GM11168 (cell line): ENCODE measurements around the gene PLD5.
"Not testable (repeated sequence)": the region's sequence is repeated elsewhere in the genome, so short reads cannot be mapped to it uniquely, and the experiment has no call there.

Experiments used
- in situ Hi-C: fragments of 300-500 bp; cut with MboI; formaldehyde crosslinking; loops from one replicate; pipeline ENCODE4 v1.12.0; 2022; ENCODE audit warnings: low sequenced_read_pairs; ENCODE audit not compliant: unreplicated experiment

PLD5 gene

DNA sequence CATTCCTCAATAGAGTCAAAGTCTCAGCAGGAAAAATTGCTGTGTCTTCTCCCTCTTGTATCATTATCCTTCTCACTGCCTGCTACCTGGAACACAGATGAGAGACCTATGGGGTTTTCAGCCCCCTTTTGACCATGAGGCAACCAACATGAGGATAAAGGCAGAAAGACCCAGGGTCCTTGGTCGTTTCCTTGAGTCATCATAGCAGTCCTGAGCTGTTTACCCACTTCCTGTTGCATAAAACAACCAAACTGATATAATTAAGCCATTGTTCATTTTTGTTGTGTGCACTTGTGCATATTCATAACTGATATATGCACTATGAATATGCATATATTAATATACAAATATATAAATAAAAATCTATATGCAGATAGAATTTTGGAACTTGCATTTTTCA is 337.3 kb downstream of the PLD5 start:
- in situ Hi-C loops: no loop called here

DNA sequence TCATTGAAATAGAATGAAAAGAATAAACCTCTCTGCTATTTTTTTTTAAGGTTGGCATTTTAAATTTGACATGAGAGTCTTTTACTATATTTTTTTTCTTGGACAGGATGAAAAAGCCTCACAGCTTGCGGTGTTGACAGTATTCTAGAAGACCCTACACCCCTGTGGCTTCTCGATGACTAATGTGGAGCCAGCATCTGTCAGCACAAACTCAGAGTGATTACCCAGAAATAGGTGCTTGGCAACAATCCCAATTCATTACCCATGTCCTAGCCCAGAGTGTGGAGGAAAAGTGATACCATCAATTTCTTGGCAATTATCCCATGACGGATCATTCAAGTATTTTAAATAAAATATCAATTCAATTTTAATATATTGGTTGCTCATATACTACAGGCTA is 338.8 kb downstream of the PLD5 start:
- in situ Hi-C loops: no loop called here

DNA sequence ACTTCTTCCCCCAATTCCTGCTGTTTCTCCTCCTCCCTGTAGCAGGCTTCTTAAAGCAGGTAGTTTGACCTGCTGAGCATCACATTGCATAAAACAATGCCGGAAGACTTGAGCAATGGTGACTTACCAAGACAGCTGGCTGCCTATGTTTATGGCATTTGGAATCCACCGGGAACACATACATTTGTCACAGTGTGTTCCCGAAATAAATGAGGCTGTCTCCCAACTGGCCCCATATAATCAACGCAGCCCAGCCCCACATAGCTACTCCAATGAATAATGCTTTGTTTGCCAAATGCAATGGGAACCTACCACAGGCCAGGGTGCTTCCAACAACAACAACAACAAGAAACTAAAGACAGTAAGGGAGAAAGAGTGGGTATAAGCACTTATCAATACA is 339.5 kb downstream of the PLD5 start:
- in situ Hi-C loops: no loop called here

DNA sequence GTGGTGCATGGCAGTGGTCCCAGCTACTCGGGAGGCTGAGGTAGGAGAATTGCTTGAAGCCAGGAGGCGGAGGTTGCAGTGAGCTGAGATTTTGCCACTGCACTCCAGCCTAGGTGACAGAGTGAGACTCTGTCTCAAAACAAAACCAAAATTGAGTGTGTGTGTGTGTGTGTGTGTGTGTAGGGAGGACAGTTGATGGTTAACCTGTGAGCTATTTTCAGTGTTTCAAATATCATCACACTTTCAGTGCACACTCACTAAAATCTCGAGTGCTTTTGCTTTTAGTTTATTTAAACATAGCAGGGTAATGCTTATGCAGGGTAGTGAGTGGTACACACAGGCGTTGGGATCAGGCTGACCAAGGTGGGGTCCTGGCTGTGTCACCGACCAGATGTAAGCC is 344.7 kb downstream of the PLD5 start:
- in situ Hi-C loops: not testable (repeated sequence)

DNA sequence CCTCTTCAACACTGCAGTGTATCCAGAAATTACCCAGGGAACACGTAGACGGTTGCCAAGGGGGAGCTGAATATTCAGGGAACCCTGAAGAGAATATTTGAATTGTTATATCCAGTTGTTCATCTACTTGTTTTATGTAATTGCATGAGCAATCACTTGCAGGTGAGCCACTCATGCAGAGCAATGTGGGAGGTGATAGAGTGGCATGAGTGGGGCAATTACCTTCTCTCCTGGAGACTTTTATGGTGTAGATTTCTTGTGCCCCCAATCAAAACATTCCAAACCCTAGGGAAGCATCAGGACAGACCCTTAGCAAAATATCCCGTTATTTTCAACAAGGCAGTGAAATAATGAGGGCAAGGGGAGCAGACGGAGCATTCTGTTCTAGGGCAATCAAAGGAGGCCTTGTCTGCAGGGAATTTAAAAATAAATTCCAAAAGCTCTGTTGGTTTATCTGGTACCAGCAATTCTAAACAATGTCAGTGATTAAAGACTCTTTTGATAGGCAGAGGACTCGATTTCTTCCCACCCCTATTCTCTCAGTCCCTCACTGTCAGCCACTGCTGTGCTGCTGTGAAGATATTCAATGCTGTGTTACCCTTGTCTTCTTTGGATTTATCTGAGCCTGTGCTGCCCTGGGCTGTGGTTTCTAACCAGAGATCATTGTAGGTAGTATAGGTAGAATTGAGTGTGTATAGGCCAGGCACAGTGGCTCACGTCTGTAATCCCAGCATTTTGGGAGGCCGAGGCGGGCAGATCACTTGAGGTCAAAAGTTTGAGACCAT is 345.4 kb downstream of the PLD5 start:
- in situ Hi-C loops: no loop called here

DNA sequence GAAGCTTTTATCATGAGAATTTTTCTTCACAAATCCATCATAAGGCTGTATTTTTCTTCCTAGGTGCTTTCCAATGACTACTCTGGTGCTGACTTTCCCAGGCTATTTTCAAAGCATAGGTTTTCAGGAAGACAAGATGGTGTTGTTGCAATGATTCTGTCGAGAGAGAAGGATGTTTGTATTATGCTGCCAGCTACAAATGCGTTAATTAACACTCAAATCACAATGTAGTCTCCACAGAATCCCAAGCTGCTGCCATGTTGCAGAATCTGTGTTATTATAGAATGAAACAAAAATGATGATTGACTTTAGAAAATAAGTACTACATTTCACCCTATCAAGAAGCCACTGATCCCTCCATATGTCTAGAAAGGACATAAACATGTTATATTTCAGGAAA is 346.1 kb downstream of the PLD5 start:
- in situ Hi-C loops: no loop called here

DNA sequence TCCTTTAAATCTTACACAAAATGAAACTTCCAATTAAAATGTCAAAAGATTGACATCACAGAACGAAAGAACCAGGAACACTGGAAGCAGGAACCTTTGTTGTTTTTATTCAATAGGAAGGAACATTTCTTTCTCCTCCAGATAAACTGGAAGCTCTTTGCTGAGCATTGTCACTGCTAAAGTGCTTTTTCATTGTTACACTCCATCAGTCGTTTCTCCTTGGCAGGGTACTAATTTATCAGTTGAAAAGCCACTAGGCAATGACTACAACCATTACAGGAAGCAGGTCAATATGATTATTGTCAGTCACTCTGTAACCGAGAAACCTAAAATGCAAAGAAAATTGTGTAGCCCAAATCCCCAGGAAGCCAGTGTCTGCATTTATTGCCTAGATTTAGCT is 362.4 kb downstream of the PLD5 start:
- in situ Hi-C loops: no loop called here

DNA sequence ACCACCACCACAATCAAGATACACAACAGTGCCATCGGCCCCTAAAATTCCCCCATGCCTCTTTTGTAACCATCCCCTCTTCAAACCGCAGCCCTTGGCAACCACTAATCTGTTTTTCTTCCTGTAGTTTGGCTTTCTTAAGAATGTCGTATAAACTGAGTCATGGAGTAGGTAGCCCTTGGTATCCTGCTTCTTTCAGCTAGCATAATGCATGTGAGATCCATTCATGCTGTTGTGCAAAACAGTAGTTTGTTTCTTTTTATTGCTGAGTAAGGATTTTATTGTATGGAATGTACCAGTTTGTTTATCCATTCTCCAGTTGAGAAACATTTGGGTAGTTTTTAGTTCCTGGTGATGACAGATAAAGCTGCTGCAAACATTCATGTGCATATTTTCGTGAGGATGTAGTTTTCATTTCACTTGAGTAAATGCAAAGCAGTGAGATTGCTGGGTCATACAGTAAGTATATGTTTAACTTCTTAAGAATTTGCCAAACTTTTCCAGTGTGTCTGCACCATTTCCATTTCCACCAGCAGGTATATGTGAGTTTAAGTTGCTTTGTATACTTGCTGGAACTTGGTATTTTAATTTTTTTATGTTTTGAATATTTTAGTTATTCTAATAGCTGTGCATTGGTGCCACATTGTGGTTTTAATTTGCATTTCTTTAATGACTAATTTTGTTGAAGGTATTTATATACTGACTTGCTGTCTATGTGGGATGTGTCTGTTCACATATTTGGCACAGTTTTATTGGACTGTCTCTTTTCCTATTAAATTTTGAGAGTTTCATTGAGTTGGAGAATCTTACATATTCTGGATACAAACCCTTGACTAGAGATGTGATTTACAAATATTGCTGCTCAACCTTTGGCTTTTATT is 377.2 kb downstream of the PLD5 start:
- in situ Hi-C loops: no loop called here

DNA sequence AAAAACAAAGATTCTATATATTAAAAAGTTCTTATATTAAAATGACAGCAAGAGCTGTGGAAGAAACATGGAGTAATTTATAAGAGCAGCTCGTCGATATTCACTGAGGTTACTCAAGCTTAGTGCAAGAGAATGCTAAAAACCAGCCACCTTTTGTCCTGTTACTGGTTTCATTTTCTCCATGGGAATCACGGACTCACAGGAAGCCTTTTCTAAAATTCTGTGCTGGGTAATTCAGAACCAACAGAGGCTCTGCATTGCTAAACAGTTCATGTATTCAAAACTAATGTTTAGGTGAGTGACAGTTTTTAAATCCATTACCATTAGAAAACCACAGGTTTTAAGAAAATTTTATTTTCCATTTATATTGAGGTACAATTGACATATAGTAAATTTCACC is 377.8 kb downstream of the PLD5 start:
- in situ Hi-C loops: no loop called here

DNA sequence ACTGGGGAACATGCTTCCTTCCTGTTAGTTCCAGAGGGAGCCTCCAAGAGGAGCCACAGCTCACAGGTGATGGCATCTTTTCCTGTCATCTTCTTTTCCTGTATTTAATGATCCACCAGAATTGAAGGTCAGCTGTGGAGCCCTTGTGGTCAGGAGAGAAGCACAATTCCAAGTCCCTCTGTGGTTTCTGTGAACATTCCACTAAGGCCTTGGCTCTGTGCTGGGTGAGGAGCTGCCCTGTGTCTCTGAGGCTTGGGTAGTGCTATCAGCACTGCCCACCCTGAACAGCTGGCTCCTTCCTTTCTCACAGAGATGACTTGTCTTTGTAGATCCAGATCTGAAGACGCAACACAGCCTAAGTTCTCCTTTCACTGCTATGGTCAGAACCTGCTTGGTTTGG is 383.7 kb downstream of the PLD5 start:
- in situ Hi-C loops: no loop called here

DNA sequence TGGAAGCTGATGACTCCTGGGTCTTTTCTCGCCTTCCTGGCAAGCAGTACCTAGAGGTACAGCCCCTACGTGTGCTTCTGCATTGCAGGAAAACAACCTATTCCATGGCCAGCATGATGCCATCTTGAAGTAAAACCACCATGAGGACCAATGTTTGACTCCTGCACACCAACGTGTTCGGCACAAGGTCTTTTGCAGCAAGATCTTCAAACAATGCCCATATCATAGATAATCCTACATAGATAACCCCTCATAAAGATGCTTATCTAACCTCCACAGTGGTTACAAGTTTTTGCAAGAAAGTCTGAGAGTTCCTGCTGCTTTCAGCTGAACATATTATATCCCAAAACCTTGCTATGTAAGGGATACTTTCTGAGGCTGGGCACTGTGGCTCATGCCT is 384.5 kb downstream of the PLD5 start:
- in situ Hi-C loops: no loop called here

DNA sequence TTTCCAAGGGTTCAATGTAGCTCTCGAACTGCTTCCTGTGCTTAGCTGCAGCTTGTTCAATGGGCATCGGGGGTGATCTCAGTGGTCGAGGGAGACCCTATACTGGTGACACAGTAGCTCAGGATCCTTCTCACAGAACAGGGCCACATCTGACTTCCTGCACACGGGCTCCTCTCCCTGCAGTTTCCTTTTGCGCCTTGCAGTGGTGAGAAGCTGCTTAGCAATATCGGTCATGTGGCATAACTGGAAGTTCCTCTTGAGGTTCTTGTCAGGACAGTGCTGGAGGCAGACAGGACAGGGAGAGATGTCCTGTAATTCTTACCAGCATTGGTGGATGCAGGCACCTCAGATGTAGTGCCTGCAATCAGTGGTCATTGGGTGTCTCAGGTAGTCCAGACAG is 385.1 kb downstream of the PLD5 start:
- in situ Hi-C loops: no loop called here

DNA sequence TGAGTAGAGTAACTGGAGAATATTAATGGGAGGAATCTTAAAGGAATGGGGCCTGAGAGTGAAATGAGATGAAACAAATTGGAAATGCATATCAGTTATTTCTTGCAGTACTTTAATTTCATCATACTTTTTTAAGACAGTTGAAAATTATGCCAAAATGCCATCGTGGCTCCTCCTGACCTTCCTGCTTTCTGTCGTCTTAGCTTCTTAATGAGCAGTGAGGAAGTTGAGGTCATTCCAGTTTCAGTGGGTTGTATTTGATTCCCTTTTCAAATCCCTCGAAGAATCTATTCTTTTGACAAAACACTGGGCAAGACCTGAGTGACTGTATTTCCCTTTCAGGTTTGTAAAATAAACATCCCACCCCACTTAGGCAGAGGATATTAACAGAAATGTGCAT is 390.7 kb downstream of the PLD5 start:
- in situ Hi-C loops: no loop called here

DNA sequence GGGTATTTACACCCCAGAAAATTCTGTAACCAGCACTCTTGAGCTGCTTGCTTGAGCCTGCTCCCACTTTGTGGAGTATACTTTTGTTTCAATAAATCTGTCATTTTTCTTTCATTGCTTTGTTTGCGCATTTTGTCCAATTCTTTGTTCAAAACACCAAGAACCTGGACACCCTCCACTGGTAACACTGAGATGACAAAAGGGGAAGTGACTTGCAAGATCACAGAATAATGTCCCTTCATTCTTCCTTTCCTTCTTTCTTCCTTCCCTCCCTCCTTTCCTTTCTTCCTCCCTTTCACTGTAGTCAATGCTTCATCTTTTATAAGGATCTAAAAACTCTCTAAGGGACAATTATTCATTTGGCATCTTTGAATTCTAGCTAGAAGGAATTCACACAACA is 391.1 kb downstream of the PLD5 start:
- in situ Hi-C loops: no loop called here

DNA sequence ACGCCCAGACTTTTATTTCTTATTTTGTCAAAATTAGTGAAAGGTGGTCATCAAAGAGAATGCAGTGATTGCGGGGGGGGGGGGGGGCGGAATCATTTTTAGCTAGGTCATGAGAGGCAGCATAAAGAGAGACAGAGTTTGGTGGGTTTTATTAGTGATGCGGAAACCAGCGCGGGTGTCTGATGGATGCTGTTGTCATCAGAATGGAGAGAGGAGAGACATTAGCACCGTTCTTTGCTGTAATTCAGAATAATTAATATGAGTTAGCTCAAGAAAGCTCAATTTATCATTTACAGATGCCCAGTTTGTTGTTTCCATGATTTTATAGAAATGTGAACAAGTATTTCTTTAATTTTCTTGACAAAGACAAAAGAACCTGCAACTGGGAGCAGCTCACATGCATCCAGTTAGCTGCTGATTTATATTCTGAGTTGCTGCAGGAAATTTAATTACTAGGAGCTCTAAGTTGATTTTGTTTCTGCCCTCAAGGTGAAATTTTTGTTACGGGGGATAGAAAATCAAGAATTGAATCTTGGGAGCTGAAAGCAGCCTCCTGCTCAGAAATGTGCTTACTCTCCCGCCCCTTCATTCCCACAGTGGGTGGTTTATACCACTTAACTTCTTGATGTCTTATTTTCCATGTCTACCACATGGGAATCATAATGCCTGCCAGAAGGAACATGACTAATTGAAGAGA is 392.2 kb downstream of the PLD5 start:
- in situ Hi-C loops: no loop called here

DNA sequence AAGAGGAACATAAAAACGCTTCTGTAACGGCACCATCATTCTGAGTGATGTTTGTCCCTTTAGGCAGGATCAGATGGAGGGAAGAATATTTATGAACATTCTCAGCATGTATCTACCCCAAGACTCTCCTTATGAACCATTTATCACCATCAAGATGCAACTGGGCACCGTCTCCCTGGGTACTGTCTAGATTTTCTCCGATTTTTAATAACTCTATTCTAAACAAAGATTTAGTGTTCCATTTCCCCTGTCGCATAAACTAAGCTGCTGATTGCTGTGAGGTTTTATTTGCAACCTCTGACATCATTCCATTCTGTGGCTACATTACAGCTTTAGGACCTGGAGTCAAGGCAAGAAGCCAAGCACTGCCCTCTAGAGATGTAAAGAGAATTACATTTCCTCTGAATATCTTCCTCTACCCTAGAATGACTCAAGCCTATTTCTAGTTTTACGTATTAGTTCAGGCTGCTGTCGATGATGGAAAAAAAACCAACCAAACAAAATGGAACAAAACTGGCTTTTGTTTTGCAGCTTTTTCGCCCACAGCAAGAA is 395.5 kb downstream of the PLD5 start:
- in situ Hi-C loops: no loop called here

DNA sequence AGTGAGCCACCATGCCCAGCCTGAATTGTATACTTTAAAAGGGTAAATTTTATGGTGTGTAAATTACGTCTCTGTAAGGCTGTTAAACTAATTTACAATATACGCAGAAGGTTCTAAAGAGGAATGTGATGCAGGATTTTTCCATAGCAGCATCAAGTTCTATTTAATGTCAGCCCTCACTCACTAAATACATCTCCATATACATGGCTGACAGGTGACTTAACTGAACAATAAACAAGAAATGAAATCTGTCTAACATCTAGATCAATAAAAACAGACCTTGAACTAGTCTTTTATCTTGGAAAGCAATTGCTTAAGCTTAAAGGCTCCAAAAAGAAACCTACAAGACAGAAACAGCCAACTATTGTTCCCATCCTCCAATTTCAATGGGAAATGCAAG is 404.1 kb downstream of the PLD5 start:
- in situ Hi-C loops: no loop called here

DNA sequence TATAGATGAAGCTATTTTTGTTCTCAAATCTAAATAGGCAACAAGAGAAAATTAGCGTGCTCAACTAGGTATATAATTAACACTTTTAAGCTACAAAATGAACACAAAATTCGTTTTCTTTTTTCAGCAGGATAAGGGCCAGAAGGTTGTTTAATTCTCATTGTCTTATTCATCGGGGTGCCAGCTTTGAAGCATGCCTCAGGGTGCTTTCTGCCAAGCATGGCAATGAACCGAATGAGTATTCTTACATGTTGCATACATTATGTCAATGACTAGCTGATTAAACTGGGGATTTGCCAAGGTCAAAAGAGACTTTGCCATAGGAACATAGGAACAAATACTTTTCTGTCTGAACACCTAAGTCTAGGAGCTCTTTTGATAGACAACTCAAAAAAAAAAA is 423.6 kb downstream of the PLD5 start:
- in situ Hi-C loops: no loop called here

DNA sequence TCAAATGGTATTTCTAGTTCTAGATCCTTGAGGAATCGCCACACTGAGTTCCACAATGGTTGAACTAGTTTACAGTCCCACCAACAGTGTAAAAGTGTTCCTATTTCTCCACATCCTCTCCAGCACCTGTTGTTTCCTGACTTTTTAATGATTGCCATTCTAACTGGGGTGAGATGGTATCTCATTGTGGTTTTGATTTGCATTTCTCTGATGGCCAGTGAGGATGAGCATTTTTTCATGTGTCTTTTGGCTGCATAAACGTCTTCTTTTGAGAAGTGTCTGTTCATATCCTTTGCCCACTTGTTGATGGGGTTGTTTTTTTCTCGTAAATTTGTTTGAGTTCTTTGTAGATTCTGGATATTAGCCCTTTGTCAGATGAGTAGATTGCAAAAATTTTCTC is 427.2 kb downstream of the PLD5 start:
- in situ Hi-C loops: not testable (repeated sequence)

DNA sequence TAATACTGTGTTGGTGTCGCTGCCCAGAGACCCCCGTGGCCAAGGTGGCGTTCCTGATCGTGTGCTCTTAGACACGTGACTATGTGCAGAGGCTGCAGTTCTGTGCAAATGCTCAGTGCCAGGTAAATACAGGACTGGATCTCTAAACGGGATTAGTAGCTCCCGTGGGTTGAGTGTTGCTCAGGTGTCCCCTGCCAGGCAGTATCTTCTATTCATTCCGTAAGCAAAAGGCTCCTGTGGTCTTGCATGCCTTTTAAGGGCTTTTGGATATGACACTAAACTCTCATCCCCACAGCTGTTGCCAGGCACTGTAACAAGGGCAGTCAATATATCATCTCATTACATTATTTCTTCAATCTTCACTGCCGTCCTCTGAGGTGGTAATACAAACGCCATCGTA is 431.4 kb downstream of the PLD5 start:
- in situ Hi-C loops: no loop called here

DNA sequence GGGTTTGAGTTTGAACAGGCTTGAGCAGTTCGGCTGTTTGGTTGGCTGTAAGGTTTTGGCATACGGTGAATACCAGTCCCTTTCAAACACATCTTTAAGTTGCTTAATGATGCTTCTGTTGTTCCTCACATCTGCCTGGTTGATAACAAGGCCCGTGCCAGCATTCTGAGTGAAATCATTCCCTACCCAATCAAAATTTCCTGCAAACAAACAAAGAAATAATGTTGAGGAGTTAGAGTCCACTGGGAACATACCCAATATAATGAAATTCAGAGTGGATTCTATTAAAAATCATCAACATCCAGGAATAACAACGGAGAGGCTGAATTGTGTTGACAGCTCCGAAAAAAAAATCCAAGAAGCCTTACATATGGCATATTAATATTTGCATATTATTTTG is 434.6 kb downstream of the PLD5 start:
- in situ Hi-C loops: no loop called here
